NOMO-1 (cell line): ENCODE results near the gene CEP290.
"Not testable (repeated sequence)": the region's sequence is repeated elsewhere in the genome, so short reads cannot be mapped to it uniquely, and the experiment has no call there.

Experiments
- DNase-seq, 2 experiments: peaks; one replicate each; lab custom pipeline; 2025; ENCODE audit not compliant: unreplicated experiment in 2 of 2; lab: John Stamatoyannopoulos, UW

The CEP290 gene

DNA sequence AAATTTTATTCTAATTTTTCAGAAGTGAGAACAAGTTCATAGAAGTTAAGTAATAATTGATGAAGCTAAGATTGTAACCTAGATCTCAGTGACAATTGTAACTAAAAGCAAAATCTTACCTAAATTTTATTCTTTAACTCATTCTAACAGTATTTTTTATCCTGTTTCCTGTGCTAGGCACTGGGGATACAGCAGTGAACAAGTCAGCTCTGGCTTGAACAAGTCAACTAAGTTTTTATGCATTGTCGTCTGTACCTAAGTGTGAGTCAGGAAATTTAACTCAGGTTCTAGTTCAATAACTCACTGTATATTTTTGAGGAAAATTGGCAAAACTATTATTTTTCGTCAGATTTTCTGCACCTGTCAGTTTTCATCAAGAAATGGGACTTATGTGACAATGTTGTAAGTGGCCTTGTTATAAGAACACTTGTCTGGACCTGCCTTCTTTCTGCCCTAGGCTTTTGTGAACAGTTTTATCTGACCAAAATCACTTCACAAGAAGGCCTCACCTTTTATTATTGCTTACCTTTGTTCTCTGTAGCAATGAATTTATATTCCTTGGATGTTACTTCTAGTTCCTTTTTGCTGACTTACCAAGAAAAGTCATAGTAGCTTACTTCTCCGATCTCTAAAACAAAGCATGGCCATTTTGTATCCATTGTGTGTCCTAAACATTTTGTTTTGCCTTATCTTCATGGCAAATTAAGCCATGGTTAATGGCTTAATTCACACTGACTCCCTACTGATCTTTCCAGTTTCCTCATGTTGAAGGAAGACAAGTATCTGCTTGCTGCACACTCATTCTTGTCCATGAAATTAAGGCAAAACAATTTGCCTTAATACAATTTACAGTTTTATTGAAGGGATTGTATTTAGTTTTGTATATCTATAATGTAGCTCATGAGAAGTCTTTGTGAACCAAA is 2.9 kb upstream of the CEP290 start:
- no peak for DNase-seq

DNA sequence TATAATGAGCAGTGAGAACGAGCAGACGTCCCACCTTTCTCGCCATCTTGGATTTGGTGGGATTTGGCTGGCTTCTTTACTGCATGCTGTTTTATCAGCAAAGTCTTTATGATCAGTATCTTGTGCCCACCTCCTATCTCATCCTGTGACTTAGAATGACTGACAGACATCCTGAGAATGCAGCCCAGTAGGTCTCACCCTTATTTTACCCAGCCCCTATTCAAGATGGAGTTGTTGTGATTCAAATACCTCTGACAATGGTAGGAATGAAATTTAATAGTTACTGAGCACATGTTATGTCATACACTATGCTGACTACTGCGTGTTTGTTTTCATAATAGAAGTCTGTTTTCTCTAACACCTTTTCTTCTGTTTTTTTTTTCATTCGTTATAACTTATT is 2.1 kb upstream of the CEP290 start:
- no peak for DNase-seq

DNA sequence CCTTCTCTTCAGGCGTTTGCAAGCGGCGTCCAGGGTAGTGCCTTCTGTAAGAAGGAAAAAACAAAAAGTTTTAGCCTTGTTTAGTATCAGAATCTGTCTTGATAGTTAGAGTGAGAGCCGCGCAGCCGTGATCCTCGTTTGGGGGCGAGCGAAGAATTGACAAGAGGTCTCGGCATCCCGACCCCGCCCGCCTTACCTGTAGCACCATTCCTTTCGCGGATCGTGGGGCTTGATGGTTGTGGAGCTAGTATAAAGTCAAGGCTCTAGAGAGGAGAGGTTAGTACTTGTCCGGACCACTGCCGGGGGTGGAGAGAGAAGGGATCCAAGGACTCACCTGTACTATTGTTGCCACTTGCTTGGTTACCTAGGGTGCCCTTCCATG is 713 bp upstream of the CEP290 start:
- DNase-seq: no peak

DNA sequence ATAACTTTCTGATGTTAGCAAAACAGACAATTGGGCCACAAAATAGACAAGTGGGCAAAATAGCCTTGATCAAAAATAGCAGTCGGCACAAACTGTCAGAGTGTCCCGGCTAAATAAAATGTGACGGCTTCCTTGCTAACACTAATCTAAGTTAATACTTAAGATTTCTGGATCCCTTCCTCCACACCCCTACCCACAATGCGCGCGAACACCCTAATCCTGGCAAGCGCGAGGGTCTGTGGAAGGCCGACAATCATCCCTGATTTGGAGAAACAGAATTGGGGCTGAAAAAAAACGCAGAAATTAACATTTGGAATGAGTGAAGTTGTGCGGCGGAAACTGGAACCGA is 489 bp downstream of the CEP290 start:
- DNase-seq: no peak

DNA sequence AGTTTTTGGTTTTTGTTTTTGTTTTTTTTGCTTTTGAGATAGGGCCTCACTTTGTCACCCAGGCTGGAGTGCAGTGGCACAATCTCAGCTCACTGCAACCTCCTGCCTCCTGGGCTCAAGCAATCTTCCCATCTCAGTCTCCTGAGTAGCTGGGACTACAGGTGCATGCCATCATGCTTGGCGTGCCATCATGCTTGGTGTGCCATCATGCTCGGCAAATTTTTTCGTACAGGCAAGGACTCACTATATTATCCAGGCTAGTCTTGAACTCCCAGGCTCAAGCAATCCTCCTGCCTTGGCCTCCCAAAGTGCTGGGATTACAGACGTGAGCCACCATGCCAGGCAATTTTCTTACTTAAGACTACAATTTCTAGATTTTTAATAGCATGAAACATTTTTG is 2.2 kb downstream of the CEP290 start:
- not testable (repeated sequence) for DNase-seq

DNA sequence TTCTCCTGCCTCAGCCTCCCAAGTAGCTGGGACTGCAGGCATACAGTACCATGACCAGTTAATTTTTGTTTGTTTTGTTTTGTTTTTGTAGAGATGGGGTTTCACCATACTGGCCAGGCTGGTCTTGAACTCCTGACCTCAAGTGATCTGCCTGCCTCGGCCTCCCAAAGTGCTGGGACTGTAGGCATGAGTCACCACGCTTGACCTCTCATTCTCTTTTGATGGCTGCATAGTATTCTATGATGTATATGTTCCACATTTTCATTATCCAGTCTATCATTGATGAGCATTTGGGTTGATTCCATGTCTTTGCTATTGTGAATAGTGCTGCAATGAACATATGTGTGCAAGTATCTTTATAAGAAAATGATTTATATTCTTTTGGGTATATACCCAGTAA is 8.7 kb downstream of the CEP290 start:
- not testable (repeated sequence) for DNase-seq

DNA sequence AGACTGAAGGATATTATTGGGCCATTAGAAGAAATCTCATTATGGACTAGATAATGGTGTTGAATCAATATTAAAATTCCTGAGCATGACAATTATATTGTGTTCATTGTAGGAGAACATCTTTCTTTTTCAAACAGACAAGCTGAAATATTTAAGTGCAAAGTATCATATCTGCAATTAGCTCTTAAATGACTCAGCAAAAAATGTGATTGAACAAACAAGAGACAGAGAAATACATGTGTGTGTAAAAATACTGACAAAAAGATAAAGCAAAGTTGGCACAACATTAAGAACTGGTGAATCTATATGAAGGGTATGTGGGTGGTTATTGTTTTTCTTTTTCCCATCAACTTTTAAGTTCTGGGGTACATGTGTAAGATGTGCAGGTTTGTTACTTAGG is 9.5 kb downstream of the CEP290 start:
- no peak for DNase-seq

DNA sequence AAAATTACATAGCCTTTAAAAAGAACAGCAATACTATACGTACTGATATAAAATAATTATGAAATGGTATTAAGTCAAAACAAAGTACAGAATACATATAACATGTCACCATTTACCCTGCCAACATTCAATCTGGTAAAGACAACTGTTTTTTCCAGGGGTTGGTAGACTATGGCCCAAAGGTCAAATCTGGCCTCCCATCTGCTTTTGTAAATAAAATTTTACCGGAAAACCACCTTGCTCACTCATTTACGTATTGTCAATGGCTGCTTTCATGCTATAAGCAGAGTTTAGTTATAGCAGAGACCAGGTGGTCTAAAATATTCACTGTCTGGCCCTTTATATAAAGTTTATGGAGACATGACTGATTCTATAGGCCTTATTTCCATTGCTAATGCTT is 14.0 kb downstream of the CEP290 start:
- no peak for DNase-seq

DNA sequence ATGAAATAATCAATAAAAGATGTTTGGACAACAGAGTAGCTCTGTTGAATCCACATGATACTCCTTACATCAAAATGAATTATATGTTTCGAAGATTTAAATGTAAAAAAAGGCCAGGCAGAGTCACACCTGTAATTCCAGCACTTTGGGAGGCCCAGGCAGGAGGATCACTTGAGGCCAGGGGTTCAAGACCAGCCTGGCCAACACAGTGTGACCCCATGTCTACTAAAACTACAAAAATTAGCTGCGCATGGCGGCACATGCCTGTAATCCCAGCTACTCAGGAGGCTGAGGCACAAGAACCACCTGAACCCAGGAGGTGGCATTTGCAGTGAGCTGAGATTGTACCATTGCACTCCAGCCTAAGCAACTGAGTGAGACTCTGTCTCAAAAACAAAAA is 14.8 kb downstream of the CEP290 start:
- DNase-seq: no peak

DNA sequence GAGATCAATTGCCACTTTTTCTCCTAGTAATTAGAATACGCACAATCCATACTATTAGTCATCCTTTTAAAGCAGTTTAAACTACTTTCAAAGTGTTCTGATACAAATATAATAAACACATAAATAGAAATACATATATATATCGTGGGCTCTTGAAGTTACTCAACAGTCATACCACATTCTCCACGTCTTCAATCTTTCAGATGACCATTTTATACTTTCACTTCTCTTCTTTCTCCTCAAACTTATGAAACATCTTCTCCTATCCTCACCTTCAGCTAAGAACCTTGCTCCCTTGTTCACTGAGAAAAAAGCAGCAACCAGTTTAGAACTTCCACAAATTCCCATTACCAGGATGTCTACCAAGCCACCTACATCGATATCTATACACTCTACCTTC is 19.2 kb downstream of the CEP290 start:
- DNase-seq: peak in 1 of 2 experiments; percentile 79

DNA sequence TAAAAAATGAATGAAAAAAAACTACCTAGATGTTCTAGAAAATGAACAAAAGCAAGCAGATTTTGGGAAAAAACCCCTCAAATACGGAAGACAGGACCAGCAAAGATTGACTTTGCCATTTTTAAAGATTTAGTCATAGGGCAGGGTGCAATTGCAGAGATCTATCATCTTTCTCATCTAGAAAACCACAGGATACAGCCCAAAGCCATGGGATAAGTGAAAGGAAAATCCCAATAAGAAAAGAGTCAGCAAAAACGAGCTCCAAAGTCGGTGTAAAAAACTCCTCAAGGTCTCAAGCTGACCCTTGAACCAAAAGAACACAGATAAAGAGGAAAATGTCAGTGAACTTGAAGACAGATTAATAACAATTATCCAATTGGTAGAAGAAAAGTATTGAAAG is 28.0 kb downstream of the CEP290 start:
- DNase-seq: no peak

DNA sequence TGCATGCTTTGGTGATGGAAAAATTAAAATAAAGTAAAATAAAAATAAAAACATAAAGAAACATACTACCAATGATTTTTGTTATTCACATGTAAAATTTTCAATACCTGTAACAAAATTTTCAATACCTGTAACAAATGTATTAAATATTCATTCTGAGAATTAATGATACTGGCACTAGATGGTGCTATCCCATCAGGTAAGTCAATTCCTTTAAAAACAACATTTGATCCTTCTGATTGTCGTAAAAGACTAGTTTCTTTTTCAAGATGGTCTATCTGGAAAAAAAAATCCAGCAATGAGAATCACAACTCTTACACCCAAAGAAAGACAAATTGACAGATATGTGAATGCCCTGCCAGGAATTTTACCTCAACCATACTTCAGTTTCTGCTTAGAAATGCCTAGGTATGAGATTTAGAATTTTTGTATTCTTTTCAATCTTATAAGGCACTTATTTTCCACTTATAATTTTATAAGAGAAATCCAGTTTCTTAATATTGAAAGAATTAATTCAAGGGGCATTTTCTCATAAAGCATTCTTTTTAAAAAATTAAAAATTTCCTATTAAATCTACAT is 30.7 kb downstream of the CEP290 start:
- peak in 1 of 2 experiments; percentile 14 for DNase-seq

DNA sequence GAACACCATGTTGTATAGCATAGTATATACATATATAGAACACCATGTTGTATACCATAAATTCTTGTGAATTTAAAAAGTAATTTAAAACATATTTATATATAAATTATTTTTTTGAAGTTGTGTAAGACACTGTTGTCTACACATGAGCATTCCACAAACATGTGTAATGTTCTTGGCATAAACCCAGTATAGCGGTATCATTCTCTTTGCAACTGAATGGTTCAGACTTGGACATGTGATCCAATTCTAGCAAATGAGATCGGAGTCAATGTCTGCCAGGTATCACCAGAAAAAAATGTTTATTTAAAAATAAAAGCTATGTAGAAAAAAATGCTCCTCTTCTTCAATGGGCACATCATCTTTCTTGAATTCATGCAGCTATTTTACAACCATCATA is 33.9 kb downstream of the CEP290 start:
- DNase-seq: no peak

DNA sequence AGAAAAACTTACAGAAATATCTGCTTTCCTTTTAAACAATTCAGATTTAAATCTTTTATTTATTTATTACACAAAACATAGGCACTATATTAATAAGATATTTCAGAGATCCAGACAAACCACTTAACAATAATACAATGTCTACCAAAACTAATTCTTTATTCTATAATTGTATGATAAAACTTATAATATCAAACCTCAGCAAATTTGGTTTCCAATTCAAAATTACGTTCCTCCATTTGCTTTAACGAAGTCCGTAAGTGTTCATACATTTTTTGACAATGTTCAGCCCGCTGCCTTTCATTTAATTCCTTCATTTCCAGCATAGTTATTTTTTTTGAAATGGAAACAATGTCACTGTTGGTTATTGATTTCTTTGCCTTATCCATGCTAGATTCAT is 48.3 kb downstream of the CEP290 start:
- DNase-seq: no peak

DNA sequence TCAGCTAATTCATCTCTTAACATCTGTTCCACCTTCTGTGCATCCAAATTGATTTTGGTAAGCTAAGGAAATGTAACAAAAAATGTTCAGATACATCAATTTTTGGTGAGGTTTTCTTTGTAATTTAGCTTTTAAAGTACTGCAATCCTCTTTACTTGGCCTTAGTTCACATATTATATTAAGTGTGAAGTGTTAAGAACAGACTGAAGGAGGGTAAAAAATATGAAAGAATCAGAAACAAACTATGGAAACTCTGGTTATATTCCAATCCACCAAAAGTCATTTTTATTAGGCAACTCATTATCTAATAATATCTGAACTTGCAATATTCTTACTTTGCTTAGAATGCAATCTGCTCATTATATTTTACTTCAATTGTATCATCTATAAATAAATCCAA is 49.1 kb downstream of the CEP290 start:
- DNase-seq: no peak

DNA sequence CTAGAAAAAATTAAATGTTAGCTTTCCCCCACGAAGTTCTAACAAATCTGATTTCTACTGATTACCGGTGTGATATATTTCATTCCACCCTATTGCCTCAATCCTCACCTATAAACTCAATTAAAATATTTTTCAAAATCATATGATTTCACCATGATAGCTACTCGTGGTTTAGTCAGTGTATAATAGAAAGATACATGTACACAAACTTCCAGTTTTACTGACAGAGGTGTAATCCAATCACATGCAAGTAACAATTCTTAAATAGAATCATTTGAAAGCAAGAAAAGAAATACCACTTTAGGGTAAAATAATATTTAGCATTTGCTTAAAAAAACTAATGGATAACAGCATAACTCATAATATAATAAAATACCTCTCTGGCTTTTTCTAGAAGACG is 57.7 kb downstream of the CEP290 start:
- DNase-seq: no peak

DNA sequence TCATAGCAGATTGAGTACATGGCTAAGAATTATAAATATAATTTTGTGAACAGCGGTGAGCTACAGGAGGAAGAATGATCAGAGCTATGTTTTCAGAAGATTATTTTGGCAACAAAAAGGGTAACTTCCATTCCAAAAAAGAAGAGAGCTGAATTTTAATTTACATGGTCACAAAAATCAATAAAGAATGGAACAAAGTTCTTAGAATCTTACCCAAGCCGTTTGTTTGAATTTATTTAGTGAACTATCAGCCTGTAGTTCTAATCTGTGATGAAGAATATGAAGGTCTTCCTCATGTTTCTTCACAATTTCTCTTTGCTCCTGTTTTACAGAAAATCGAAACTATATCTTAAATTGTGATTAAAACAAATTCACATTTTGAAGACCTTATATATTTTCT is 58.3 kb downstream of the CEP290 start:
- DNase-seq: no peak

DNA sequence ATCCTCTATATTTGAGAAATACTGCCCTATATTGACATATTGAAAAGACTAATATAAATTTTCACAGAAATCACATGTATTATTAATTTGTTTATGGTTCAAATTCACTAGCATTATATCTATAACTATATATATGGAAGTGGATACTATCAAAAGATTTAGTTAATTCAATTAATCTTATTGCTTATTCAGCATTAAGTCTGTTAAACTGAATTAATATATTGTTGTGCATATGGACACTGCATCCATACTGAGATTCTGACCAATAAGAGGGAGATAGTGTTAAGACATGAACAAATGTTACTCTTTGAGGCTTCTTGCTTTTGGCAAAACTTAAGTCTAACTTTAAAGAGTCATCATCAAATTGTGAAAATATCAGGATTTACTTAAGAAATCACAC is 60.6 kb downstream of the CEP290 start:
- DNase-seq: no peak

DNA sequence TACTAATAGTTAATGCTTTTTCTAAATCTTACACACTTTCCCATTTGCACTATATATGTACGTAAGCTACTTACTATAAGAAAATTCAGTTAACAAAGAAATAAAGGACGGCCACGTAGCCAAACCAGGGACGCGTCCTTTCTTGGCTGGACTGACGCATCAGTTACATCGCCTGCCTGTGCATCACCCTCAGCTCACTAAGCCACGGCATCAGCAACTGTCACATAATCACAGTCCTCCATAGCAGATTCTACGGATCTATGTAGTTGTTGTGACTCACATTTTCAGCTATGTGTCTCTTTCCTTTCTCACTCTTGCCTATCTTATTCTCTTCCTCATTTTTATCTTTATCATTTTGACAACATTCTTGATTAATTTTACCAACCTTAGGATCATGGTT is 74.6 kb downstream of the CEP290 start:
- DNase-seq: no peak

DNA sequence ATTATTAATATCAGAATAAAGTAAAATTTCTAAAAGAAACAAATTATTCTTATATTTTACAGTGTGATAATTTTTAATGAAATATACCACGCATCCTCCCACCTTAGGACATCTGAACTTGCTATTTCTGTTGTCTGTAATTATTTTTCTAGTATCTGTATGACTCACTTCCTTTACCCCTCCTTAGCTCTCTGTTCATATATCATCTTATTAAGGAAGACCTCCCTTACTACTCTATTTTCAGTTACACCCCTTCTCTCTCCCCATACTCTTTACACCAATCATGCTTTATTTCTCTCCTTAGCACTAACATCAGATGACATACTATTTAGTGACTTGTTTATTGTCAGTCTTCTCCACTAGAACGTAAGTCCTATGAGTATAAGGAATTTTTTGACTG is 78.5 kb downstream of the CEP290 start:
- no peak for DNase-seq

DNA sequence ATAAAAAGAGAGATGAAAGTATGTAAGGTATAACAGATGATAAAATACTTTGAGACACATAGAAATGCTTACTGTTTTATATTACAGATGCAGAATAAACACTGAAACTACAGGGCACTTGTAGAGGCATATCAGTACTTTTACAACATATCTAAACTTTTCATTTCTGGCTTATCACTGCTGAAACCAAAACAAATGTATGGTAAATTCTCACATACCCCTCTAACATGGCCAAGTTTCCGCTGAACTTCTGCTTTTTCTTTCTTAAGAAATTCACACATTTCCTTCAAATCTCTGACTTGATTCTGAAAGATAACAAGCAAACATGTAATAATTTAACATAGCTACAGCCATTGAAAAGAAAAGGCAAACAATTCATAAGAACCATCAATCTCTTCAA is 79.4 kb downstream of the CEP290 start:
- DNase-seq: peak in 1 of 2 experiments; percentile 45

DNA sequence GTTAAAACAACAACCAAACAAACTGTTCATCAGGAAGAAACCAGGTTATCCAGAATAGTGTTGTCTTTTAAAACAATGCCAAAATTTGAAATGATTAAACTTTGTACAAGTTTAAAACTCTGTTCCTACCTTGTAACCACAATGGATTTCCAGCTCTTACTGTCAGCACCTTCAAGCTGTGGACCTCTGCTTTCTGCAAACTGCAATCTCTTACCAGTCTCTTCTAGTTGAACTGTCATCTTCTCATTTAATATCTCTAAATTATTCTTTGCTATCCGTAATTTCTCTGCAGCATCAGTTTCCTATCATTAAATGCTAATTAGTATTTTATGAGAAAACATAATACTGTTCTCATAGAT is 83.2 kb downstream of the CEP290 start:
- no peak for DNase-seq
